A549 (cell line): ENCODE results near the gene RMND5B.

ENCODE experiments used
- BHLHE40 ChIP-seq: IDR thresholded peaks from 2 replicates; pipeline ENCODE4 v1.6.1; 2012; ENCODE audit warnings: low read depth, low read length, inconsistent platforms
- CTCF ChIP-seq: fragments of >200 bp; sonication (Bioruptor Twin); formaldehyde crosslinking; IDR thresholded peaks from 3 replicates; pipeline ENCODE4 v1.5.1; 2016
- EHMT2 ChIP-seq: fragments of 200-600 bp; sonication (generic); IDR thresholded peaks from 2 replicates; pipeline ENCODE4 v1.6.1; 2016; ENCODE audit warnings: antibody characterized with exemption, low read depth, mild to moderate bottlenecking, moderate library complexity
- MAFK ChIP-seq: fragments of 450-650 bp; IDR thresholded peaks from 2 replicates; pipeline ENCODE4 v1.6.1; 2014; ENCODE audit not compliant: partially characterized antibody
- POLR2A ChIP-seq: IDR thresholded peaks from 2 replicates; pipeline ENCODE4 v1.6.1; 2012; ENCODE audit warnings: mild to moderate bottlenecking, low read length
- RCOR1 ChIP-seq: fragments of 150-350 bp; IDR thresholded peaks from 2 replicates; pipeline ENCODE4 v1.6.1; 2014; ENCODE audit warnings: antibody characterized with exemption, low read length, low read depth

GRCh38 chr5:178129296-178129695, 1.5 kb upstream of the RMND5B start:
- TF ChIP-seq POLR2A (no peak), CTCF (no peak), RCOR1 (no peak), BHLHE40 (no peak), MAFK (no peak), EHMT2 (no peak)
